ENCODE data around the gene PKD2L2.
"Not testable (repeated sequence)": the region's sequence is repeated elsewhere in the genome, so short reads cannot be mapped to it uniquely, and the experiment has no call there.

Gene PKD2L2

DNA sequence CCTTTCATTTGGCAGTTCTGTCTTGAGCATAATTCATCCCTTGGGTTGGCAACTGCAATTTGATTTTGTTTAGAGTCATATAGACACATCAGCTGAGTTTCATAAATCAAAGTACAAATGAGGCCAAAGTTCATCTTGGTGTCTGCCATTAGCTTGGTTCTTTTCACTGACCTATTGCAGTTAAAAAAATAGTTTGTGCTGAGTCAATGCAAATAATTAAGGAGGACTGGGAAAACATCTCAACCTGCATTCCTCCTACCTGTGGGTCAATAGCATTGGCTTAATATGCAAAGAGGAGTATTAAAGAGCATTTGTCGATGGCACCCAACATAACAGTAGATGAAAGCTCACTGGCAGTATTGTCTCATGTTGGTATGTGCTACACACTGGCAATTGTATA lies 1.6 kb downstream of the PKD2L2 start:
- no peak for DNase-seq

DNA sequence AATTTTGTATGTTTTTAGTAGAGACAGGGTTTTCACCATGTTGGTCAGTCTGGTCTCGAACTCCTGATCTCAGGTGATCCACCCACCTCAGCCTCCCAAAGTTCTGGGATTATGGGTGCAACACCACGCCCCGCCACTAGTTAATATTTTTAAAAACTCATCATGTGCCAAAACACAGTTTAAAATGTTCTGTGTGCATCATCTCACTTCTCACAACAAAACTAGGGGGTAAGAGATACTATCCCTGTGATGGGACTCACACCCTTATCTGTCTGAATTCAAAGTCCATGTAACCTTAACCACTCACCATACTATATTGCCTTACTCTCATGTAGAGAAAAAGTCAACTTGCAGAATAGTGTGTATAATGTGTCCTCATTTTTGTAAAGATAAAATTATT lies 2.6 kb downstream of the PKD2L2 start:
- no peak for DNase-seq

DNA sequence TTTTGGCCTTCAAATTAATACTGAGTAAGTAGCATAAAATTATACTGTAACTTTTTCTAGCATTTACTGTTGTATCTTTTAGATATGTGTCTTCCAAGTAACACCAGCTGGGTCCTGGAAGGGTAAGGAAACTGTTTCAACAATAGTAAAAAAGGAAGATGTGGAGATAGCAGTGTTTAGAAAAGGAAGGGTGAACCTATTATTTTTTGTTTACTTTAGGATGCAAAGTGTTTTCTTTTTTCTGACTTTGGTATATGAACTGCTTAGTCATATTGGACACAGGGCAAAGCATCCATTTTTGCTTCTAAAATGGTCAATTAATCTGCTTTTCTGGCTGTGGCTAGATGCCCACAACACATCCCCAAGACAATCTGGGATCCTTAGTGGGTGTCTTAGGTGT lies 5.3 kb downstream of the PKD2L2 start:
- no peak for DNase-seq

DNA sequence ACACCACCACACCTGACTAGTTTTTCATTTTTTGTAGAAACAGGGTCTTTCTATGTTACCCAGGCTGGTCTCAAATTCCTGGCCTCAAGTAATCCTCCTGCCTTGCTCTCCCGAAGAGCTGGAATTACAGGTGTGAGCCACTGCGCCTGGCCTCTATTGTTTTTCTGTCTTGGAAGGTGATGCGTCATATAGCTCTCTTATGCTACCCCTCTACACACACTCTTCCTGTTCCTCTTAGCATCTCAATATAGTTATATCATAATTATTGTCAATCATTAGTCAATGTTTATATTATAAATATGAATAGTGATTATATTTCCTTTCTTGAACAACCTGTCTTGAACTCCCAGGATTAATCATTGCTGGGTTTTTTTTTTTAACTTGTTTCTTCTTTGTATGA lies 7.3 kb downstream of the PKD2L2 start:
- no peak for DNase-seq

DNA sequence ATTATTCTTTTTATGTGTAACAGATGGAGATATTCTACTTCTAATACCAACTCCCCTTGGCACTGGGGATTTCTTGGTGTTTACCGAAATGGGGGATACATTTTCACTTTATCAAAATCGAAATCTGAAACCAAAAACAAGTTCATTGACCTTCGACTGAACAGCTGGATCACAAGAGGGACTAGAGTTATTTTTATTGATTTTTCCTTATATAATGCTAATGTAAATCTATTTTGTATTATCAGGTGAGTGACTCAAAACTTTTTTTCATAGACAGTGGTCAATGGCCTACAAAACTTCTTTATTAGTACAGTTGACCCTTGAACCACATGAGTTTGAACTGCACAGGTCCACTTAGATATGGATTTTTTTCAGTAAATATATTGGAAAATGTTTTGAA lies 10.2 kb downstream of the PKD2L2 start:
- no peak for DNase-seq

DNA sequence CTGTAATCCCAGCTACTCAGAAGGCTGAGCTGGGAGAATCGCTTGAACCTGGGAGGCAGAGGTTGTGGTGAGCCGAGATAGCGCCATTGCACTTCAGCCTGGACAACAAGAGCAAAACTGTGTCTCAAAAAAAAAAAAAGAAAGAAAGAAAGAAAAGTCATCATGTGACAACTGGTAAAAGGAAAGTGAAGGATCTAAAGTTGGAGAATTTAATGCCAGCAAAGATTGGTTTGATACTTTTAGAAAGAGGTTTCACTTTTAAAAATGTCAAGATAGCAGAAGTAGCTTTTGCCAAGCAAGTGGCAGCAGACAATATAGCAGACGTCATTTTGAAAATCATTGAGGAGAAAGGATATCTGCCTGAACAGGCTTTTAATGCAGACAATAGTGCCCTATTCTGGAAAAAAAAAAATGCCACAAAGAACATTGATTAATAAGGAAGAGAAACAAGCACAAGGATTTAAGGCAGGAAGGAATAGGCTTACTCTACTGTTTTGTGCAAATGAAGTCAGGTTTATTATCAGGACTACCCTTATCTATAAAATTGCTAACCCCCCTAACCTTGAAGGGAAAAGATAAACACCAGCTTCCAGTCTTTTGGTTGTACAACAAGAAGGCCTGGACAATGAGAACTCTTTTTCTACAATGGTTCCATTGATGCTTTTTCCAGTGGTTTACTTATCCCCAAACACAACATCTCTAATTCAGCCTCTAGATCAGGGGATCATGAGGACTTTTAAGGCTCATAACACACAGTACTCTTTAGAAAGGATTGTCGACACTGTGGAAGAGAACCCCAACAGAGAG lies 12.0 kb downstream of the PKD2L2 start:
- DNase-seq, result no peak

DNA sequence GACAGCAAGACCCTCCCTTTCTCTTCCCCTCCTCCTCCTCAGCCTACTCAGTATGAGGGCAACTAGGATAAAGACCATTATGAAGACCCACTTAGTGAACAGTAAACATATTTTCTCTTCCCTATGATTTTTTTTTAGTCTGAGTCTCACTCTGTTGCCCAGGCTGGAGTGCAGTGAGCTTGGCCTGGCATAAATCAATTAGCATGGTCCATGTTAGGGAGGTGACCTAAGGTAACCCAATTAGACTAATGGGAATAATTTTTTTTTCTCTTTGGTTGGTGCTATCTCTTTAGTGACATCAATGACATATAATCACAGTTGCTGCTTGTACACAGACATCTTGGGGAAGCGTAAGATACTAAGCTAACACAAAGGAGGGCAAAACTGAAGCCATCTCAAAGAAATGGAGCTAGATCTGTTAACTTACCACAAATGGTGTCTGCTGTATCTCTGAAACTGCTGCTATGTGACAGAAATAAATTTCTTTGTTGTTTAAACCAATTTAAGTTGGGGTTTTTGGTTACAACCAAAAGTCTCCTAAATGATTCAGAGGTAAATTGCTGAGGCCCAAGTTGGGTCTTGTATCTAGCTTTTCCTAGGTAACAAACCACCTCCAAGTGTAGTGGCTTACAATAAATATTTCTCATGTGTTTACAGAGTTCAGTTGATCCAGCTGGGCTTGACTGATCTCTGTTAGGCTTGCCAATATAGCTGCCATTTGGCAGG lies 13.3 kb downstream of the PKD2L2 start:
- DNase-seq, result no peak

DNA sequence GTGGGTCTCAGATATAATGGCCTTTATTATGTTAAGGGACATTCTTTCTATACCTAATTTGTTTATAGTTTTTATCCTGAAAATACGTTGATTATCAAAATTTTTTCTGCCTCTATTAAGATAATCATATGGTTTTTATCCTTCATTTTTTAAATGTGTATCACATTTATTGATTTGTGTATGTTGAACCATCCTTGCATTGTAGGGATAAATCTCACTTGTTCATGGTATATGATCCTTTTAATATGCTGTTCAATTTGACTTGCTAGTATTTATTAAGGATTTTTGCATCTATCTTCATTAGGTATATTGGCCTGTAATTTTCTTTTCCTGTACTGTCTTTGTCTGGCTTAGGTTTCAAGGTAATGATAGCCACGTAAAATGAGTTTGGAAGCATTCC lies 25.5 kb downstream of the PKD2L2 start:
- DNase-seq, result no peak

DNA sequence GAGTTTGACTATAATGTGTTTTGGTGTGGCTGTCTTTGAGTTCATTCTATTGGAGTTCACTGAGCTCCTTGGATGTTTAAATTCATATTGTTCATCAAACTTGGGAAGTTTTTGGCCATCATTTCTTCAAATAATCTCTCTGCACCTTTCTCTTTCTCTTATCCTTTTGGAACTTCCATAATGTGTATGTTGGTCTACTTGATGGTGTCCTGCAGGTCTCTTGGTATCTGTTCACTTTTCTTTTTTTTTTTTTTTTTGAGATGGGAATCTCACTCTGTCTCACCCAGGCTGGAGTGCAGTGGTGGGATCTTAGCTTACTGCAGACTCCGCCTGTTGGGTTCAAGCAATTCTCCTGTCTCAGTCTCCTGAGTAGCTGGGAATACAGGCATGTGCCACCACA lies 27.7 kb downstream of the PKD2L2 start:
- no peak for DNase-seq

DNA sequence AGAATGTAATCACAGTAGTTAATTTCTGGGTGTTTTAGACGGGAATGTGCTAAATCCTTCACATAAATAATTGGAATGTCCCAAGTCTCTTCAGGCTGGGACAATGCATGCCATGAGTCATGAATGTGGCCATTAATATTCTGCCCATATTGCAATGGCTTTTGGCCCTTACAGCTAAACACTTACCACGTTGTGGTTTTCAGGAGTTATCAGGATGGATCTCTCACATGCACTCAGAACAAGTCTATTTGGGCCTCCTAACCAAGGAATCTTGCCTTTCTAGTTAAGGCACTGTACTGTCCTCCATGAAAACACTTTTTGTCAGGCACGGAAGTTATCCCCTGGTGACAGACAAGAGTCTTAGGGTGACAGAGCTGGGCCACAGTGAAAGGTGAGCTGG lies 32.7 kb downstream of the PKD2L2 start:
- no peak for DNase-seq

DNA sequence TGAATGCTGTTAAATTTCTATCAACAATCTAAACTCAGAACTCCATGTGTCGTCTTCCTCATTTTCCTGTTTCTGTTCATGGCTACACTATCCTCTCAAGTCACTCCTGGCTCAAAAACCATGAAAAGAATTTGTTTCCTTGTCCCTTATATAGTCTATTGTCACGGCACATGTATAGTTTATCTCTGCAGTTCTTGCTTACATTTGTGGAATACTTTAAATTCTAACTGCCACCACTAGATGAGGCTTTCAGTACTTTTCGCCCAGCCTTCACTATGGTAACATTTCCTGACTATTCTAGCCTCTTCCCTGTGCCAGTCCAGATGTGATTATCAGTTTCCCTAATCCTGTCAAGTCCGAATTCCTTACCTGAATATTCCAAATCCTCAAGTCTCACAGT lies 34.6 kb downstream of the PKD2L2 start:
- no peak for DNase-seq

DNA sequence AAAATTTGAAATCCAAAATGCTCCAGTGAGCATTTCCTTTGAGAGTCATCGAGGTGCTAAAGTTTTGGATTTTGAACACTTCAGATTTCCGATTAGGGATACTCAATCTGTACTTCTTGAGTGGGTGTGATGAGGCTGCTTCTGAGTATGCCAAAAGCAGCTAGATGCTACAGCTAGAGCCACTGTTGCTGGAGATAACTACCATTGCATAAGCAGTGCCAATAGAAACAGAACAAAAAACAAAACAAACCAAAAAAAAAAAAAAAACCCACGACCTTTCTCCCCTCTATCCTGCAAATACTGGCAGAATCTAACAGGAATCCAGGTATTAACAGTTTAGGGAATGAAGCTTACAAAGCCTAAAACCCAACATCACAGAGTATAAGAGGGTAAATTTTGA lies 43.5 kb downstream of the PKD2L2 start:
- no peak for DNase-seq

DNA sequence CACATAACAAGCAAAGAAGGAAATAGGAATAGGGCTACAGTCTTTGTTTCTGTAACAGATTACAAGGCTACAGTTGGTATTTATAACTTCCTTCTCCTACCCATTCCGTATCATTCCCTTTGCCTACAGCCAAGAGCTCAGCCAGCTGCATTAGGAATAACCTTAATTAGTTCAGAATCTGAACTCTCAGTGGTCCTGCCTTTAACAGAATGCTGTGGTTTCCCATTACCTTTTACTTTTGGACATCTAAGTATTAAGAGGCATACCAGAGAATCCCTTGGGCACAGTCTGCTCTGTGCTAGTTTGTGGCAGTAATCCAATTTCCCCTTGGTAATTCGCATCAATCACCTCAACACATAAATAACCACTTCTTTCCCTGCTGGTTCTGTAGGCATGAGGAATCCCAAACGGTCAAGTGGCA lies 44.2 kb downstream of the PKD2L2 start:
- no peak for DNase-seq

DNA sequence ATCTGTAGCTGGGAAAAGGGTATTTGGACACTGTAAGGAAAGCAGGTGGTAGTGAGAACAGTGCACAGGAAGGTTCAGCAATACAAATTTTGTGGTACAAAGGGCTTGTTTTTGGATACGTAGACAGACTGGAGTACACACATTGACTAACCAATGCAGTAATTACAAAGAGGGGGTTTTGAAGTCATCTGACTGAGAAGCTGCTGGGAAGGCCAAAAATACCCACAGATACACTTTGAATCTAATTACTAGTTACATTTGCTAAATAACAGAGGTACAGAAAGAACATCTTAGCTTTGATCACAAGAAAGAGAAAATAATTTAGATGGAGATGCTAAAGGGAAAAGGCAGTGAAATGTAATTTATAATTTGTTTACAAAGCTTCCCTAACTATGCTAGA lies 45.9 kb downstream of the PKD2L2 start:
- DNase-seq, result no peak

DNA sequence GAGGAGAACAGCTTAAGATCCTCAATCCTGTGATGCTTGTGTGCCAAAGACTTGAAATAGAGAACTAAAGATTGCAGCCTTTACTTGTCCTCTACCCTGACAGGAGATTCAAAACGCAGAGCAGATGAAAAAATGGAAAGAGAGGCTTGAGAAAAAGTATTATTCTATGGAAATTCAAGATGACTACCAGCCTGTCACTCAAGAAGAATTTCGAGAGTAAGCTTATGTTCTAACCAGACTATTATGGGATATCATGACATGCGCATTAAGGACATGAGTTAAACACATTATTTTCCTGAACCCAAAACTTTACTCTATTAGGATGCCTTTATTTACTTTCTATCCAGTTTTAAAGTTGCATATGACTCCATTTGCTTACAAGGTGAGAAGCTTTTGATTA lies 46.4 kb downstream of the PKD2L2 start:
- DNase-seq, result no peak

DNA sequence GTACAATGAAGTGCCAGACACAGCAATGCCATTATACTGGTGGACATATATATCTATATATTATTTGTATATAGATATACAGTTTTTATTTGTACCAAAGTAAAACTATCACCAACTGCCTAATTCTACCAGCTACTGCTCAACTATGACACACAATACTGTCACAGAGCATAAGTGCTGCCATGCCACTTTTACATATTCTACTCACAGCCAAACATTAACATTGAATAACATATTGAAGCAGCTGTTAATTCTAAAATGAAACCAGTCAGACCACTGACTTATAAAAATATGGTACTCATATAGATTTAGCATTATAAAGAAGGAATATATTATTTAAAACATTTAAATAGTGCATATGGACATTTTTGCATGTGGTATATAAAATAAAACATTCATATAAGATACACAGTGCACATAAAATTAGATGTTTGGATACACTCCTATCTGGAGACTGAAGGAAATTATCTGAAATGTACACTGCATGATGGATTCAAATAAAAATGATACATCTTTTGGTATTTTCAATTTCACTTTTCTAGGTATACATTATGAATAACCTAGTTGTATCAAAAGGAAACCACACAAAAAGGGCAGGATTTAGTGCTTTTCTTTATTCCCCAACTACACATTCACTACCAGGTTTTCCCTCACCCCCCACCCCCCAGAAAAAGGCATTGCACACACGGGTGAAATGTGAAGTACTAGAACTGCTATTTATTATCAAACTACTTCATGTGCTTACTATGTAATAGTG lies 48.9 kb downstream of the PKD2L2 start:
- no peak for DNase-seq

DNA sequence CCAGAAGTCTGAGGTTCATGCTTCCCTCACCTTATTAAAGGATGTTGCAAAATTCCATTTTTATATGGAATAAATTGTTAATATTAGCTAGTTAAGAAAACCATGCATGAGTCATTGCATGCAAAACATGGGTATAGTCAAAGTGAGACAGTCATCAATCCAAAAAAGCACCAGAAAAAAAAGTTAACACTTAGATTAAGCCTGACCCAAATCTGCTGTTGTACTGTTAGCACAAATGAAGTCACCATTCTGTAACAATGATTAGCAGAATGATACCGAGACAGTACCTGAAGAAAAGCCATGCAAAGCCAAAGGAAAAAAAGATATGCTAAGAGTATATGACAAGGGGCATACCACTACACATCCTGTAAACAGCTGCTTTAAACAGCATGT lies 49.5 kb downstream of the PKD2L2 start:
- no peak for DNase-seq

DNA sequence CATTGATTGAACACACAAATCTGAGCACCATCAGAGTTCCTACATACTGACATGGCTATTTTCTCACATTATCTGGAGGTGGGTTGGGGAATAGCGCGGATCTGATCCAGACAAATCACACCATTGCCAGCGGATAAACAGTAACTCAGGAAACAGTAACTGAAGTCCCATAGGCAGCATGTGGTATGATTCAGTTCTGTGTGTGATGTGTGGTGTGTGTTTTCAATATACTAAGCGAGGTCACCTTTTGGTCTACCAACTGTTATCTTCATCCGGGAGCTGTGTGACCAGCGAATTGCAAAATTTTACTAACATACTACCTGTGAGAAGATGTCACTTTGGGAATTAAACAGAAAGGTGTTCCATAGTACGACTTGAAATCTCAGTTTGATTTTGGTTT lies 50.1 kb downstream of the PKD2L2 start:
- DNase-seq, result no peak

DNA sequence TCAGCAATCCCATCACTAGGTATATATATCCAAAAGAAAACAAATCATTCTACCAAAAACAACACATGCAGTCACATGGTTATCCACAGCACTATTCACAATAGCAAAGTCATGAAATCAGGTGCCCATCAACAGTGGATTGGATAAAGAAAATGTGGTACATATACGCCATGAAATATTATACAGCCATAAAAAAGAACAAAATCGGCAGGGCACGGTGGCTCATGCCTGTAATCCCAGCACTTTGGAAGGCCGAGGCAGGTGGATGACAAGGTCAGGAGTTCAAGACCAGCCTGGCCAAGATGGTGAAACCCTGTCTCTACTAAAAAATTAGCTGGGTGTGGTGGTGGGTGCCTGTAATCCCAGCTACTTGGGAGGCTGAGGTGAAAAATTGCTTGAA lies 55.0 kb downstream of the PKD2L2 start:
- not testable (repeated sequence) for DNase-seq

DNA sequence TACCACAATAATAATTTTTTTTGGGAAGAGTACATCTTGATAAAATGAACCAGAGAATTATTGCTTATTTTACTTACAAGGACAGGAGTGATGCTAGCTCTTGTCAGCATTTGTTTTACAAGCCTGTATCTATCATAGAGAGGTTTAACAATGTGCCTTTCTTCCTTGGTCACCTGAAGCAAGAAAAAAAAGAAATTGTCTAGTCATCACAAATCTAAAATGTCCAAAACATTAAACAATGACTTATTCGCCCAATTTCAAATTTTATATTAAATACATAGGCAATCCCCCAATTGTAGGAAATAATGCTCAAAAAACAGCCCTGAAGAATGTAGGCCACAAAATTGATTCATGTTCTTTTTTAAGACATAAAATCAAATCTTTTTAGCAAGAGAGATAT lies 56.6 kb downstream of the PKD2L2 start:
- DNase-seq, result no peak

DNA sequence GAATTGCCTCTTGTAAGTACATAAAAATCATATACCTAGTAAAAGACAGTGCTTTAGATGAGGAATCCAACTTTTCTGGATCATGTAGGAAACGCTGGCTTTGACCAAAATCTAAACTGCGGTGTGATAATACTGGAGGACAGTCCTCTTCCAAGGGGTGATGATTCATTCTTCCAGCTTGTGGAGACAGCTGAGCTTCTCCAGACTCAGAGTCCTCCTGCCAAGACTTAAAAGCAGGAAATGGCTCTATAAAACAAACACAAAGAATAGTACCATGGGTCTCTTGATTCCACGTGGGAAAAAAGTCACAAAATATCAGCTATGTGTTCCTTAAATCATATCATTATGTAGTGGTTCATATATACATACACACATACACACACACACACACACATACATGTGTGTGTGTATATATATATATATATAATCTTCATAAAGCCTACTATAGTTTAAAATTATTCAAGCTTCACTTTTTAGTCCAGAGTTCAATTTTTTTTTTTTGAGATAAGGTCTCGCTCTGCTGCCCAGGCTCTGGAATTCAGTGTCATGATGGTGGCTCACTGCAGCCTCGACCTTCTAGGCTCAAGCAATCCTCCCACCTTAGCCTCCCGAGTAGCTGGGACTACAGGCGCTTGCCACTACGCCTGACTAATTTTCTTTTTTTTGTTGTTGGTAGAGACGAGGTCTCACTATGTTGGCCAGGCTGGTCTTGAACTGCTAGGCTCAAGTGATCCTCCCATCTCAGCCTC lies 65.0 kb downstream of the PKD2L2 start:
- DNase-seq, result no peak

DNA sequence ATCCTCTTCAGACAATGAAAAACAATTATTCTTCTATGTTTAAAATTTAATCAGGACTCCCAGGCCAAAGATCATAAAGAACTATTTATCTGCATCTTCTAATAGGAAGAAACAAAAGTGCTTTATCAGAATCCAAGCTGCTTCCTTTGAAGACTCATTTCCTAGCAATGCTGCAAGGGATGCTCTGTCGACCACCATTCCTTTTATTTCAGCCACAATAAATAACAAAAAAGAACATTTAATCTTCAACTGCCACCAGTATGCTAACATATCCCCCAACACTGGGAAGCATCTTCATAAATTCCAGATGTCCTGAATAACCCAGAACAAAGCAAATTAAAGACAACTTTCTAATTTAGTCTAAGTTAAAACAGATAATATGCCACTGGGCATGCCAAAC lies 68.7 kb downstream of the PKD2L2 start:
- no peak for DNase-seq

DNA sequence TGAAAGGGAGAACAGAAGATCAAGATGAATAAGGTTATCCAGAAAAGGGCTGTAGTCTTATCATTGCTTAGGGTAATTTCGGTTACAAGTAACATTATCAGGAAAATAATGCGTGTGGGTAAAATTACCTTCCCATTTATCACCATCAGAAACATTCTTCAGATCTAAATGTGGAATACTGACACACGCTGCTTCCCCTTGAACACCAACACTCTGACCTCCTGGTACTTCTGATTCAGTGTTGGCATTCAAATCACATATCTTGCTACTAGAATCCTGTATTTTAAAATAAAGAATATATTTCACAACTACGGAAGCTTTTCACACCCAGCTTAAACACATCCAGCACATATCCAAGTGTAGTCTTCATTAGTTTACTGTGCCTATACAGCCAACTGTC lies 70.2 kb downstream of the PKD2L2 start:
- DNase-seq, result no peak
